HCT116 (cell line): ENCODE data around the gene DLX3. TPM values are rescaled to one million over a fixed set of nuclear protein-coding genes. Genes with fewer than 3 reads are reported as not detected.

Experiments used
- ATAC-seq: fragments of 200-7000 bp; cut with Tn5 transposase; 2 replicates; pipeline ENCODE4 v1.9.1; 2020; ENCODE audit warnings: mild to moderate bottlenecking, moderate library complexity
- BruUV-seq: library from RNA; stranded (reverse); fragments of 400-500 nt; replicated peaks from 2 replicates; lab custom pipeline; 2021; lab: Mats Ljungman, UMichigan
- CTCF ChIA-PET: fragments of 300-600 bp; sonication (Branson Sonifier 250); formaldehyde crosslinking; loops from one replicate; lab custom pipeline; 2021; ENCODE audit warnings: antibody characterized with exemption; lab: Charles Lee
- POLR2A ChIA-PET: fragments of 300-600, 350-600 bp; sonication (Branson Sonifier 250); formaldehyde crosslinking; loops from one replicate; lab custom pipeline; 2021; ENCODE audit warnings: antibody characterized with exemption; lab: Charles Lee
- RAD21 ChIA-PET, 2 experiments: fragments of 300-600 bp; sonication (Branson Sonifier 250); formaldehyde crosslinking; loops; one replicate each; lab custom pipeline; 2023; ENCODE audit warnings: low total read pairs in 2 of 2; ENCODE audit not compliant: uncharacterized antibody in 2 of 2, unreplicated experiment in 2 of 2, low non-redundant PET in 1 of 2; lab: Charles Lee
- DNase-seq: peaks from one replicate; pipeline ENCODE4 v3.0.0-alpha.2; 2010; ENCODE audit warnings: low read depth, low spot score
- H2AFZ ChIP-seq: fragments of 200-600 bp; shearing (Covaris generic), sonication (generic); 2 replicates; pipeline ENCODE4 v1.6.1; 2017; ENCODE audit warnings: low read depth, mixed run types, mixed read lengths, antibody characterized with exemption, low read length; ENCODE audit not compliant: poor library complexity, severe bottlenecking
- H3K27ac ChIP-seq: 2 replicates; pipeline ENCODE4 v1.5.1; 2012; ENCODE audit warnings: low read depth, low read length
- H3K27me3 ChIP-seq: fragments of 200-600 bp; sonication (generic); 2 replicates; pipeline ENCODE4 v1.6.1; 2016; ENCODE audit warnings: mixed run types, low read length, mixed read lengths; ENCODE audit not compliant: insufficient read depth
- H3K36me3 ChIP-seq, 2 experiments: fragments of 200-500 bp in 1 of 2; fragments of 200-600 bp in 1 of 2; sonication (Bioruptor generic) in 1 of 2; sonication (generic) in 1 of 2; 2 replicates each; pipeline versions ENCODE4 v1.5.1 to v1.6.1; 2014 to 2016; ENCODE audit warnings: low read length in 2 of 2, inconsistent platforms in 1 of 2, mixed read lengths in 1 of 2, mixed run types in 1 of 2; ENCODE audit not compliant: insufficient read depth in 2 of 2, control insufficient read depth in 1 of 2
- H3K4me1 ChIP-seq, 2 experiments: fragments of 200-600 bp in 1 of 2; sonication (generic) in 1 of 2; 2 replicates each; pipeline versions ENCODE4 v1.5.1 to v1.6.1; 2012 to 2017; ENCODE audit warnings: low read length in 2 of 2, inconsistent platforms in 1 of 2, mild to moderate bottlenecking in 1 of 2, mixed read lengths in 1 of 2, mixed run types in 1 of 2, moderate library complexity in 1 of 2; ENCODE audit not compliant: insufficient read depth in 2 of 2, control insufficient read depth in 1 of 2
- H3K4me2 ChIP-seq: fragments of 200-600 bp; sonication (generic); 2 replicates; pipeline ENCODE4 v1.6.1; 2017; ENCODE audit warnings: mixed run types, low read length, mixed read lengths
- H3K4me3 ChIP-seq, 2 experiments: fragments of 200-600 bp in 1 of 2; sonication (generic) in 1 of 2; replicated peaks in 1 of 2; 2 replicates each; pipeline ENCODE4 v1.5.1; 2011 to 2016; ENCODE audit warnings: low read length in 2 of 2, control low read depth in 1 of 2, low read depth in 1 of 2, mild to moderate bottlenecking in 1 of 2, mixed read lengths in 1 of 2, mixed run types in 1 of 2
- H3K79me2 ChIP-seq: fragments of 200-600 bp; sonication (generic); 2 replicates; pipeline ENCODE4 v1.6.1; 2017; ENCODE audit warnings: mild to moderate bottlenecking, mixed run types, low read length, moderate library complexity, mixed read lengths; ENCODE audit not compliant: insufficient read depth
- H3K9ac ChIP-seq: fragments of 200-600 bp; sonication (generic); 2 replicates; pipeline ENCODE4 v1.6.1; 2016; ENCODE audit warnings: low read length, mixed read lengths
- H3K9me2 ChIP-seq: fragments of 200-600 bp; sonication (generic), shearing (Covaris generic); 2 replicates; pipeline ENCODE4 v1.6.1; 2017; ENCODE audit warnings: mixed run types, mild to moderate bottlenecking, moderate library complexity; ENCODE audit not compliant: insufficient read depth
- H3K9me3 ChIP-seq, 2 experiments: fragments of 200-500 bp in 1 of 2; fragments of 200-600 bp in 1 of 2; sonication (Bioruptor generic) in 1 of 2; sonication (generic) in 1 of 2; 2 replicates each; pipeline ENCODE4 v1.6.1; 2014 to 2017; ENCODE audit warnings: low read length in 2 of 2, mixed read lengths in 2 of 2, inconsistent platforms in 1 of 2, low read depth in 1 of 2, mild to moderate bottlenecking in 1 of 2, mixed run types in 1 of 2, moderate library complexity in 1 of 2; ENCODE audit not compliant: control insufficient read depth in 1 of 2, insufficient read depth in 1 of 2
- H4K20me1 ChIP-seq: fragments of 200-600 bp; sonication (generic), shearing (Covaris generic); 2 replicates; pipeline ENCODE4 v1.6.1; 2017; ENCODE audit warnings: mixed run types, mild to moderate bottlenecking, moderate library complexity; ENCODE audit not compliant: insufficient read depth
- CBX3 ChIP-seq: IDR thresholded peaks from 2 replicates; pipeline ENCODE4 v1.6.1; 2012; ENCODE audit warnings: low read depth
- EGR1 ChIP-seq: IDR thresholded peaks from 2 replicates; pipeline ENCODE4 v1.6.1; 2012; ENCODE audit warnings: low read depth
- ELF1 ChIP-seq: IDR thresholded peaks from 2 replicates; pipeline ENCODE4 v1.6.1; 2012; ENCODE audit warnings: low read depth, borderline replicate concordance
- EZH2 ChIP-seq: fragments of 200-600 bp; sonication (generic); IDR thresholded peaks from 2 replicates; pipeline ENCODE4 v1.6.1; 2017; ENCODE audit warnings: antibody characterized with exemption, mixed run types
- EZH2phosphoT487 ChIP-seq: fragments of 200-600 bp; IDR thresholded peaks from 2 replicates; pipeline ENCODE4 v1.6.1; 2018; ENCODE audit warnings: antibody characterized with exemption, borderline replicate concordance
- FOSL1 ChIP-seq: IDR thresholded peaks from 2 replicates; pipeline ENCODE4 v1.6.1; 2012; ENCODE audit warnings: low read depth
- RAD21 ChIP-seq: IDR thresholded peaks from 2 replicates; pipeline ENCODE4 v1.6.1; 2012; ENCODE audit warnings: low read depth, mild to moderate bottlenecking
- SIN3A ChIP-seq: IDR thresholded peaks from 2 replicates; pipeline ENCODE4 v1.6.1; 2012; ENCODE audit warnings: low read depth
- SRF ChIP-seq: IDR thresholded peaks from 2 replicates; pipeline ENCODE4 v1.6.1; 2012; ENCODE audit warnings: low read depth
- TCF7L2 ChIP-seq: IDR thresholded peaks from 2 replicates; pipeline ENCODE4 v1.7.0; 2011; ENCODE audit warnings: borderline replicate concordance, inconsistent platforms; ENCODE audit not compliant: insufficient read depth, insufficient read length; ENCODE audit errors: extremely low read depth
- ZFX ChIP-seq: fragments of 450-650 bp; IDR thresholded peaks from 2 replicates; pipeline ENCODE4 v1.6.1; 2017
- intact Hi-C: fragments of 100-400 bp; cut with micrococcal nuclease; formaldehyde crosslinking; loops from 2 replicates; pipeline ENCODE4 v1.10.0; 2022
- total RNA-seq: library from RNA; stranded (reverse); gene quantifications from one replicate; pipeline ENCODE4 v1.2.1, GENCODE V29; 2021; ENCODE audit not compliant: unreplicated experiment
- TF ChIP-seq, protein P1 (sequence below): IDR thresholded peaks from 2 replicates; pipeline ENCODE4 v1.6.1; 2011; ENCODE audit warnings: mild to moderate bottlenecking, low read length, moderate library complexity; ENCODE audit not compliant: insufficient replicate concordance; ENCODE audit errors: extremely low read depth
- TF ChIP-seq, protein P2 (sequence below): IDR thresholded peaks from 2 replicates; pipeline ENCODE4 v1.6.1; 2012
- TF ChIP-seq, protein P3 (sequence below), 3 experiments: fragments of 200-600 bp in 1 of 3; sonication (generic) in 1 of 3; IDR thresholded peaks in 2 of 3; conservative IDR thresholded peaks in 1 of 3; 2 replicates each; pipeline ENCODE4 v1.5.1; 2012 to 2017; ENCODE audit warnings: low read depth in 2 of 3, low read length in 2 of 3, antibody characterized with exemption in 1 of 3, borderline replicate concordance in 1 of 3, control low read depth in 1 of 3, mild to moderate bottlenecking in 1 of 3, mixed read lengths in 1 of 3, mixed run types in 1 of 3, moderate library complexity in 1 of 3; ENCODE audit not compliant: insufficient read depth in 1 of 3

DLX3 gene
- total RNA-seq, 1 experiment from 2014 or later = not detected

DNA sequence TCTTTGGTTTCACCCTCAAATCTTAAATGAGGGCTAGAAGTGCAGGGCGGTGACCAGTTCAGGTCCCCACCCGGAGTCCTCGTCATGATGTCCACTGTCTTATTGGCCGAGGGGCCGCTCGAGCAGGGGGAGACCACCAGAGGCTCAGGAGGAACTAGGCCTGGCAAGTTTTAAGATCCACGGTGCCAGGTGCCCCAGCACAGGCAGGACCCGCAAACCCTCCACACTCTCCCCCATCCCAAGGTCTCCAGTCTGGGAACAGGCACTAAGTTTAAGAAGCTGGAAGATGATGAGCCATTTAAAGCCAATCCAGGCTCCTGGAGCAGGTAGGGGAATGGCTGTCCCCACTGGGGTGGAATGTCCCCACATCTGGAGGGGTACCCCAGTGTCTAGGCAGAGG is 4.1 kb downstream of the DLX3 start:
- peaks cover 4 to 10% of the 10 kb centered on the region in 2 experiments; a peak in 2 of 4 replicates for H3K4me1 ChIP-seq
- H2AFZ ChIP-seq = no peak overlapping the region
- no peaks in the 10 kb centered on the region for H3K9me2 ChIP-seq
- CTCF ChIA-PET = interaction anchor here (0.9 to 1.2 kb wide), 3 partner anchors 92 to 435 kb away, joined by 3 to 4 read pairs (median 3); no protein-coding TSS in a partner anchor
- H3K27ac ChIP-seq = no peak overlapping the region
- no peak overlapping the region for H3K4me2 ChIP-seq
- intact Hi-C loops = no loop called here
- H3K27me3 ChIP-seq = peaks cover 12% of the 10 kb centered on the region; the same call in 1 of the 2 replicates
- no peak overlapping the region for H3K4me3 ChIP-seq
- H4K20me1 ChIP-seq = no peaks in the 10 kb centered on the region
- TF ChIP-seq RAD21 = no peak
- TF ChIP-seq EGR1 = no peak
- no peaks in the 10 kb centered on the region for H3K9me3 ChIP-seq
- RAD21 ChIA-PET = no interaction called here
- POLR2A ChIA-PET = no interaction called here
- DNase-seq = no peak
- no peaks in the 10 kb centered on the region for H3K79me2 ChIP-seq
- no peak for ATAC-seq
- no TSS peak for BruUV-seq
- H3K9ac ChIP-seq = no peak overlapping the region
- no peaks in the 10 kb centered on the region for H3K36me3 ChIP-seq

DNA sequence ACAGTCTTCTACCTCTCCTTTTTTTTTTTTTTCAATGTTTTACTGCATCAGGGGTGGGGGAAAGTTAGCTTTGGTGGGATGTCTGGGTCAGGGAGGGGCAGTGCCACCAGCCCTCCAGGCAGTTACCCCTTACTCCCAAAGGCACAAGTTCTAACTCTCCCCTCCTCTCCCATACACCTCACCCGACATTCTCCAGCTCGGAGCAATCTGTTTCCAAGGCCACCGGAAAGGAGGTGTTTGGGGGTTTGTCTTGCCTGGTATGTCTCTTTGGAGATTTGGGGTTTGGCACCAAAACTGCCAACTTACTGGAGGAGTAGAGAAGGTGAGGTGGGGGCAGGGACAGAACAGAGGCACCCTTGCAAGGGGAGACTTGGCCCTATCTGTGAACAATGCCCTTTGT is 4.7 kb downstream of the DLX3 start:
- Histone ChIP-seq H3K4me3 (no peak overlapping the region), H3K27ac (no peak overlapping the region), H3K36me3 (no peaks in the 10 kb centered on the region), H3K9me3 (no peaks in the 10 kb centered on the region), H3K9ac (no peak overlapping the region), H3K79me2 (no peaks in the 10 kb centered on the region), H2AFZ (no peak overlapping the region), H3K9me2 (no peaks in the 10 kb centered on the region), H3K27me3 (peaks cover 12% of the 10 kb centered on the region; the same call in 1 of the 2 replicates), H3K4me1 (peaks cover 4 to 9% of the 10 kb centered on the region in 2 experiments; a peak in 2 of 4 replicates), H4K20me1 (no peaks in the 10 kb centered on the region), H3K4me2 (no peak overlapping the region)
- ATAC-seq (no peak), DNase-seq (no peak)
- RAD21 ChIA-PET = interaction anchor here in 1 of 2 experiments (0.7 kb wide), 1 partner anchor 282 kb away, joined by 3 read pairs; no protein-coding TSS in a partner anchor
- POLR2A ChIA-PET = interaction anchor here (0.7 kb wide), 1 partner anchor 100 kb away, joined by 3 read pairs; no protein-coding TSS in a partner anchor
- intact Hi-C loops = no loop called here
- TF ChIP-seq SIN3A = no peak
- TF ChIP-seq, protein P1, sequence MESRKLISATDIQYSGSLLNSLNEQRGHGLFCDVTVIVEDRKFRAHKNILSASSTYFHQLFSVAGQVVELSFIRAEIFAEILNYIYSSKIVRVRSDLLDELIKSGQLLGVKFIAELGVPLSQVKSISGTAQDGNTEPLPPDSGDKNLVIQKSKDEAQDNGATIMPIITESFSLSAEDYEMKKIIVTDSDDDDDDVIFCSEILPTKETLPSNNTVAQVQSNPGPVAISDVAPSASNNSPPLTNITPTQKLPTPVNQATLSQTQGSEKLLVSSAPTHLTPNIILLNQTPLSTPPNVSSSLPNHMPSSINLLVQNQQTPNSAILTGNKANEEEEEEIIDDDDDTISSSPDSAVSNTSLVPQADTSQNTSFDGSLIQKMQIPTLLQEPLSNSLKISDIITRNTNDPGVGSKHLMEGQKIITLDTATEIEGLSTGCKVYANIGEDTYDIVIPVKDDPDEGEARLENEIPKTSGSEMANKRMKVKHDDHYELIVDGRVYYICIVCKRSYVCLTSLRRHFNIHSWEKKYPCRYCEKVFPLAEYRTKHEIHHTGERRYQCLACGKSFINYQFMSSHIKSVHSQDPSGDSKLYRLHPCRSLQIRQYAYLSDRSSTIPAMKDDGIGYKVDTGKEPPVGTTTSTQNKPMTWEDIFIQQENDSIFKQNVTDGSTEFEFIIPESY = no peak
- no peak for TF ChIP-seq EZH2
- TF ChIP-seq, protein P2, sequence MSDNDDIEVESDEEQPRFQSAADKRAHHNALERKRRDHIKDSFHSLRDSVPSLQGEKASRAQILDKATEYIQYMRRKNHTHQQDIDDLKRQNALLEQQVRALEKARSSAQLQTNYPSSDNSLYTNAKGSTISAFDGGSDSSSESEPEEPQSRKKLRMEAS = no peak
- no peak for TF ChIP-seq RAD21
- TF ChIP-seq CBX3 = no peak
- no peak for TF ChIP-seq ELF1
- TF ChIP-seq, protein P3, sequence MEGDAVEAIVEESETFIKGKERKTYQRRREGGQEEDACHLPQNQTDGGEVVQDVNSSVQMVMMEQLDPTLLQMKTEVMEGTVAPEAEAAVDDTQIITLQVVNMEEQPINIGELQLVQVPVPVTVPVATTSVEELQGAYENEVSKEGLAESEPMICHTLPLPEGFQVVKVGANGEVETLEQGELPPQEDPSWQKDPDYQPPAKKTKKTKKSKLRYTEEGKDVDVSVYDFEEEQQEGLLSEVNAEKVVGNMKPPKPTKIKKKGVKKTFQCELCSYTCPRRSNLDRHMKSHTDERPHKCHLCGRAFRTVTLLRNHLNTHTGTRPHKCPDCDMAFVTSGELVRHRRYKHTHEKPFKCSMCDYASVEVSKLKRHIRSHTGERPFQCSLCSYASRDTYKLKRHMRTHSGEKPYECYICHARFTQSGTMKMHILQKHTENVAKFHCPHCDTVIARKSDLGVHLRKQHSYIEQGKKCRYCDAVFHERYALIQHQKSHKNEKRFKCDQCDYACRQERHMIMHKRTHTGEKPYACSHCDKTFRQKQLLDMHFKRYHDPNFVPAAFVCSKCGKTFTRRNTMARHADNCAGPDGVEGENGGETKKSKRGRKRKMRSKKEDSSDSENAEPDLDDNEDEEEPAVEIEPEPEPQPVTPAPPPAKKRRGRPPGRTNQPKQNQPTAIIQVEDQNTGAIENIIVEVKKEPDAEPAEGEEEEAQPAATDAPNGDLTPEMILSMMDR (IDR thresholded peaks at IDR 0.05 in 2 of 3, conservative IDR thresholded peaks at IDR 0.05 in 1 of 3; ENCODE audit: borderline replicate concordance in 1 of 3, insufficient read depth in 1 of 3, low read depth in 2 of 3, low read length in 2 of 3) = no peak
- no peak for TF ChIP-seq EZH2phosphoT487
- no peak for TF ChIP-seq ZFX
- TF ChIP-seq EGR1 = no peak
- no peak for TF ChIP-seq SRF
- no peak for TF ChIP-seq TCF7L2
- TF ChIP-seq FOSL1 = no peak
- CTCF ChIA-PET = interaction anchor here (0.9 to 2.7 kb wide), 6 partner anchors 33 to 434 kb away, joined by 3 to 13 read pairs (median 3); no protein-coding TSS in a partner anchor
- BruUV-seq = no TSS peak
